ENCODE results near the gene RASEF.

Gene RASEF

DNA sequence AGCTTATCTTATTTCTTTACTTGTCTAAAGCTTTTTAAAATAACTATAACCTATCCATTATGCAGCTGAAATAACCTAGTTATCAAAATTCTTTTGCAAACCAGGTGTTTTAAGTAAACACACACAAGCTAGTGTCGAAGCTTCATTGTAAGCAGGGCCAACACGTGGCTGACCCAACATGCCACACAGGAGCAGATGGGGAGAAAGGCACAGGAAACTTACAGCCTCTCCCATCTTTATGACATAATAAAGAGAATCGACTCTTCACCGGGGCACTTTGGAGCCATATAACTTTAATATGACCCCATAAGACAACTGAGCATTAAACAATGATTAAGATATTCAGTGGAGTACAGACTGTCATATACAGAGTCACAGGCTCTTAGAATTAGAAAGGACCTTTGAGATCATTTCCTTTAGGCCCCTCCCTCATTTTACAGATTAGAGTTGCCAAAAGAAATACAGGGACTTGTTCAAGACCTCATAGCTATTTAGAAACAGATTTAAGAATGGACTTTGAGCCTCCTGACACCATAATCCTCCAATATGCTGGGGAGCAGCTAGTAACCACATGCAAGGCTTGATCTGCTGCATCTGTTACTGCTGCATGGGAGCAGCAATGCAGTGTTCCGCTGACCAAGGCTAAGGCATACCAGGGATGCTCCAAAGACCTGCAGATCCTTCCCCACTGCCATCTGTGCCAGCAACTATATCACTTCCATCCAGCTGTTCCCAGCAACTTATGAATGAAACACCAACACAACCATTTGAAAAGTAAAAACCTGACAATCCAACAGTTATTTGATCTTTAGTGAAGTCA lies 75.4 kb downstream of the RASEF start:
- Histone ChIP-seq H3K27ac (no peak overlapping the region), H3K4me3 (ENCODE audit: low read depth, low read length) (no peak overlapping the region), H3K36me3 (replicated peaks) (no peaks in the 10 kb centered on the region), H3K27me3 (replicated peaks) (no peaks in the 10 kb centered on the region)
- DNase-seq, result no peak
- TF ChIP-seq, protein P1, sequence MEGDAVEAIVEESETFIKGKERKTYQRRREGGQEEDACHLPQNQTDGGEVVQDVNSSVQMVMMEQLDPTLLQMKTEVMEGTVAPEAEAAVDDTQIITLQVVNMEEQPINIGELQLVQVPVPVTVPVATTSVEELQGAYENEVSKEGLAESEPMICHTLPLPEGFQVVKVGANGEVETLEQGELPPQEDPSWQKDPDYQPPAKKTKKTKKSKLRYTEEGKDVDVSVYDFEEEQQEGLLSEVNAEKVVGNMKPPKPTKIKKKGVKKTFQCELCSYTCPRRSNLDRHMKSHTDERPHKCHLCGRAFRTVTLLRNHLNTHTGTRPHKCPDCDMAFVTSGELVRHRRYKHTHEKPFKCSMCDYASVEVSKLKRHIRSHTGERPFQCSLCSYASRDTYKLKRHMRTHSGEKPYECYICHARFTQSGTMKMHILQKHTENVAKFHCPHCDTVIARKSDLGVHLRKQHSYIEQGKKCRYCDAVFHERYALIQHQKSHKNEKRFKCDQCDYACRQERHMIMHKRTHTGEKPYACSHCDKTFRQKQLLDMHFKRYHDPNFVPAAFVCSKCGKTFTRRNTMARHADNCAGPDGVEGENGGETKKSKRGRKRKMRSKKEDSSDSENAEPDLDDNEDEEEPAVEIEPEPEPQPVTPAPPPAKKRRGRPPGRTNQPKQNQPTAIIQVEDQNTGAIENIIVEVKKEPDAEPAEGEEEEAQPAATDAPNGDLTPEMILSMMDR (IDR thresholded peaks at IDR 0.05; ENCODE audit: low read depth, low read length, missing control alignments), result no peak
- in situ Hi-C loops (cut with HindIII; ENCODE audit: low pct_ligation_motif_present, low sequenced_read_pairs), result no loop called here

DNA sequence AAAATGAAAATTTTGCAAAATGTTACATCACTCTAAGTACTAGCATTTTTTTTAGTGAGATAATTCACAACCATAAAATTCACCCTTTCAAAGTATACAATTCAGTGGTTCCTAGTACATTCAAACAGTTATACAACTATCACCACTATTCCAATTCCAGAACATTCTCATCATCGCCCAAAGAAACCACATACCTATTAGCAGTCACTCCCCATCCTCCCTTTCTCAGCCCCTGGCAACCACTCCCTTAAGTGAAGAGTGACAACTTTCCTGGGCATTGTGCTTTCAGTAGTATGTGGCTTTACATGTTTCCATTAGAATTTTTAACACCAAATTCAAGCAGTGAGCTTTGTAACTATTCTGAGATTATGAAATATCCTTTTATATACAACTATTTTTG lies 81.4 kb downstream of the RASEF start:
- H3K27ac ChIP-seq, result no peak overlapping the region
- DNase-seq, result no peak
- no peaks in the 10 kb centered on the region for H3K27me3 ChIP-seq (replicated peaks)
- in situ Hi-C loops (cut with HindIII; ENCODE audit: low pct_ligation_motif_present, low sequenced_read_pairs), result no loop called here
- TF ChIP-seq, protein P1 (IDR thresholded peaks at IDR 0.05; ENCODE audit: low read depth, low read length, missing control alignments), result no peak
- no peak overlapping the region for H3K4me3 ChIP-seq (ENCODE audit: low read depth, low read length)
- no peaks in the 10 kb centered on the region for H3K36me3 ChIP-seq (replicated peaks)

DNA sequence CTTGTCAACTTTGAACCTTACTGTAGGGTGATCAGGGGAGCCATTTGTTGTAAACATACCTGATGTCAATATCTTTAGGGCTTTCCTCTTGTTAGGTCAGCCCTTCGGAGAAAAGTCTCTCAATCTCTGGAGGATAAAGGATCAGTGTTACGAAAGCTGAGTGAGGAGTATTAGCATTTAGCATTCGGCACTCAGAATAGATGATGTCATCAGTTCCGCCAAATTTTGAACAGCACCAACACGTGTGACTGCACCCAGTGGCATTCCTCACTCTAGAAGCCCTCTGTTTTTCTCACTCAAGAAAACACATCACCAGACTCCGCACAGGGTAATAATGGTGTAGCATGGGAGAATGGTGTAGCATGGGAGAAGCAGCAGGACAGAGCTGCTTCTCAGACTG lies 87.8 kb downstream of the RASEF start:
- Histone ChIP-seq H3K27ac (no peak overlapping the region), H3K27me3 (replicated peaks) (no peaks in the 10 kb centered on the region), H3K36me3 (replicated peaks) (no peaks in the 10 kb centered on the region), H3K4me3 (ENCODE audit: low read depth, low read length) (no peak overlapping the region)
- DNase-seq, result no peak
- TF ChIP-seq, protein P1 (IDR thresholded peaks at IDR 0.05; ENCODE audit: low read depth, low read length, missing control alignments), result no peak
- in situ Hi-C loops (cut with HindIII; ENCODE audit: low pct_ligation_motif_present, low sequenced_read_pairs), result no loop called here

DNA sequence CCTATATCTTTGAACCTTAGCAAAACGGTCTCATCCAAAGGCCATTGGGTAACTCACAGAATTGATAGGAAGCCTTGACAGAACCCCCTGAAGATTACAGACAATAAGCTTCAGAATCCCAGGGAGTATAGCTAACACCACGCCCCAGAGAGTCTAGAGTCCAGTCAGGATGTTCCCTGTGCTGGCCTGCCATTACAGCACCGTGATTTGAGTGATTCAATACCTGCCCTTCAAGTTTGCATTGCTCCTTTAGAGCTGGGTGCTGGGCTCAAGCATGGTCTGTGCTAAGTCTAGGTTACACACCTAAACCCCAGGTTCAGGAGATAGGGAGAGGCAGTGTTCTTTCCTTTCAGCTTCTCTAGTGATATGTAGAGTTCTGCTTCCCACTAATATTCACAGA lies 90.5 kb downstream of the RASEF start:
- TF ChIP-seq, protein P1 (IDR thresholded peaks at IDR 0.05; ENCODE audit: low read depth, low read length, missing control alignments), result no peak
- DNase-seq, result no peak

DNA sequence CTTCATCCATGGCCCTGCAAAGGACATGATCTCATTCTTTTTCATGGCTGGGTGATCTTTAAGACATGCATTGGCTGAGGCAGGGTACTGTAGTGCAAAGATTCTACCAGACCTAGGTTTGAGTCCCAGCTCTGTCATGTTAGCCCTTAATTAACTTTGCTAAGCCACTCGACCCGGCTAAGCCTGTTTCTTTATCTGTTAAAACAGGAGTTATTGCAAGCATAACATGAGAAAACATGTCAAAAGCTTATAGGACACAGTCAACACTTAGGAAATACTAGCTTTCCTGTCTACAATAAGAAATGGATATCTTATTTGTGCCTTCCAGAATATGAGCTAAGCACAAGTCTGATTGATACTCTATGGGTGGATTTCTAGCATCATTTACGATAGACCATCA lies 92.6 kb downstream of the RASEF start:
- H3K27me3 ChIP-seq (replicated peaks), result no peaks in the 10 kb centered on the region
- in situ Hi-C loops (cut with HindIII; ENCODE audit: low pct_ligation_motif_present, low sequenced_read_pairs), result no loop called here
- DNase-seq, result no peak
- no peaks in the 10 kb centered on the region for H3K36me3 ChIP-seq (replicated peaks)
- no peak overlapping the region for H3K27ac ChIP-seq
- no peak overlapping the region for H3K4me3 ChIP-seq (ENCODE audit: low read depth, low read length)
- TF ChIP-seq, protein P1 (IDR thresholded peaks at IDR 0.05; ENCODE audit: low read depth, low read length, missing control alignments), result no peak

More for the DNA sequence above, 90.5 kb downstream of the RASEF start:
- H3K27ac ChIP-seq, result no peak overlapping the region
- no peaks in the 10 kb centered on the region for H3K36me3 ChIP-seq (replicated peaks)
- no peak overlapping the region for H3K4me3 ChIP-seq (ENCODE audit: low read depth, low read length)
- in situ Hi-C loops (cut with HindIII; ENCODE audit: low pct_ligation_motif_present, low sequenced_read_pairs), result no loop called here
- H3K27me3 ChIP-seq (replicated peaks), result no peaks in the 10 kb centered on the region

DNA sequence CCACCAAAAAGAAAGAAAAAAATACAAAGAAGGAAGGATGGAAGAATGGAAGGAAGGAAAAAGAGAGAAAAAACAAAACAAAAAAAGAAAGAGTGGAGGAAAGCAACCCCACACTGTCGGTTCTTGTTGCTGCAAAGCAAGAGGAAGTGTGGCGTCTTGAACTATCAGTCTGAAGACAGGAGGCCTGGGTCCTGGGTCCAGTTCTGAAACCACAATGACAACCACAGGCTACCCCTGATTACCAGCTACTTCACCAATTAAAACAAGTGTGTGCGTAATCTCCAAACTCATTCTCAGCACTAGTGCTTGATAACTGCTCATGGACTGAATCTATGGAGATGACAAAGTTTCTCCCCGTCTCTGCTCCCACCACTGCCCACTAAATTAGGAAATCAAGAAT lies 93.7 kb downstream of the RASEF start:
- no peak for DNase-seq
- no peaks in the 10 kb centered on the region for H3K36me3 ChIP-seq (replicated peaks)
- TF ChIP-seq, protein P1 (IDR thresholded peaks at IDR 0.05; ENCODE audit: low read depth, low read length, missing control alignments), result no peak
- in situ Hi-C loops (cut with HindIII; ENCODE audit: low pct_ligation_motif_present, low sequenced_read_pairs), result no loop called here
- no peaks in the 10 kb centered on the region for H3K27me3 ChIP-seq (replicated peaks)
- no peak overlapping the region for H3K4me3 ChIP-seq (ENCODE audit: low read depth, low read length)
- H3K27ac ChIP-seq, result no peak overlapping the region

Data from brain microvascular endothelial cell (primary cell).